ENCODE measurements around the gene MCTP1.

The MCTP1 gene

DNA sequence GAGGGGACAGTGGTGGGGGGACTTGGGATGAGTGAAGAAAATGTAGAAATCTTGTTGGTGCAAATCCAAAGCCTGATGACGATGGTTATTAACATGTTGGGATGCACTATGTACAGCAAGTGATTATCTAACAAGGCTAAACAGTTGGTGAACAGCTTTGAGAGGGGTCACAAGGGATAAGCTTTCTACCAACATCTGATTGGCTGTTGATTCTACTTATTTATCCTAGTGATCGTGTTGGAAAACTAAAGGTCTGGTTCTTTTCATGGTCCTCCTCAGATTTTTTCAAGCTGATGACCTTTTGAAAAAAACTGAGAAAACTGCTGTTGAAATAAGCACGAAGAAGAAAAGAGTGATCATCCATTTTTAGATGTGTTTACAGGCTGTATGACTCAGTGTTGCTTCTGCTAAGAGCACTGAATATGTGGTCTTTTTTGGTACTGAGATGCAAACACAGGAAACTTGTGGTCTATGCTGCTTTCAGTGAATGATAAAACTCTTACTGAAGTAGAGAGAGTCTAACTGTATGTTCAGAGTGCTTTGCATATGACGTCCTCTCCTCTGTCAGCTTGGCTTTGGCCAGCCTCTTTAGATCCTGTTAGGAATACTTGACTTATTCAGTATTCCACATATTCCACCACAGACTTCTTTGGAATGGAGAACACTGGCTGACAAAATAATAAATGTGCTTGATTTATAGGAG lies 491.6 kb downstream of the MCTP1 start:
- DNase-seq: no peak

DNA sequence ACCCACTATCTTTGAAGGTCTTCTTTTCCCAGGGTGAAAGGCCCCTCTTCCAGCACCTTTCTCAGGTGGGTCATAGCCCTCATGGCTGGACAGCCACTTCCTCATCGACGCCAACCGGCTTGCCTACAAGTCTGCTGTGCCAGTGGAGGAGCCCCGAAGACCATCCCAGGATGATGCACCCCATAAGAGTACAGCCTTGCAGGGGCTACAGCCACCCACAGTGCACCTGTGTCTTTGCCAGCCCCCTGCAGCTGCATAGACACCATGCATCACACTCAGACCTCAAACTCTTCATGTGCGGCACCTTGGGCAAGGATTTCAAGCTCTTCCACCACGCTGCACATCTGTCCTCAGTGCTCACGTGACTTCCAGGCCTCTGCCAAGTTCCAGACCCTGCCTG lies 493.1 kb downstream of the MCTP1 start:
- DNase-seq: no peak

DNA sequence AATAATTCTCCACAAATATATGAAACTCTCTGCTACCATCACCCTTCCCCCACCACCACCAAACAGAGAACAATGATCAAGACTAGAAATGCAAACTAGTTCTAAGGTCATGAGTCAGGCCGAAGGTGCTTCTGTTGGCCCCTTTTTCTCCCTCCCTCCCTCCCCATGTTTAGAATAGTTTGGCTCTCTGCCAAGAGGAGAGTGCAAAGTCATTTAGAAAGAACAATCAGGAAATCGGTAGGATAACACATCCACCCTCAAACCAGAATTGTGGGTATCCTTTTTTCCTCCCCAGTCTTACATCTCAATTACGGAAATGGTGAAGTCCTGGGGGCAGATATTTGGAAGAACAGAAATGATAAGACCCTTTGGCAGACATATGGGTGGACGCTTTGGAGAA lies 496.4 kb downstream of the MCTP1 start:
- no peak for DNase-seq

DNA sequence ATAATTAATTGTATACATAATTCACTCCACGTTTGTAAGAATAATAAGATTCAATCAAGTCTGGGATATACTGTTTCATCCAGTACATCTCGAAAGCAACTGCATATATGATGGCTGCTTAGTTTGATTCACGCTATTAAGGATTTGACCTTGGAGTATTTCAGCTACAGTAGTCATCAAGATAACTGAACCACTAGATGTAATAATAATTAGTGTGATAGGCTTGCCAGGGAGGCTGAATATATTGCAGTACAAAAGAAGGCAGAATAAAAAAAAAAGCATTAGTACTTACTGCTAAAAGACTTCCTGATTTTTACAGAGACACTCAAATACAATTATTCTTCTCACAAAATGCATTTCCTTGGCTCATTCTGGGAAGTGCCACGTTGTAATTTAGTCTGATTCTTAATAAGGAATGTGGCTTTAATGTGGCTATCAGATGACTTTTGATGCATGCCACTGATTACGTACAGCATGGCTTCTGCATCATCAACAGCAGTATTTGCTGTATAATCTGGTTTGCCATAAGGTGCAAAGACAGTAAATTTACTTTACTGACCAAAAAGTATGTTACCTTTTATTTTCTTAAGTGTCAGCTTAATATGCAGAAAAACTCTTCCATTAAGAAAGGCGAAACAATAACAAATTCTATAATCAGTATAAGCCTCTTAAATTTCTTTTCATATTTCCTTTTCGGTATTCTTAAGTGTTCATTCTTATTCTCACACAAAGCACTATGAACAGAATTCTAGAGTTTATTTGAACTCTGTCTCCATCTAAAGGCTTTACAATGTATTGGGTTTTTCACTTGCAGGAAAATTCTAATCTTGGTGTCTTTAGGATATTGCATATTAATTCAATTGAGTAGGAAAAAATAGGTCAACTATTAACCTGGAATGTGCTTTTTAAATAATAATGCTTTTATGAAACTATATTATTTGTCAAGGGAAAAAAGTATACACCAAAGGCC lies 500.1 kb downstream of the MCTP1 start:
- no peak for DNase-seq

DNA sequence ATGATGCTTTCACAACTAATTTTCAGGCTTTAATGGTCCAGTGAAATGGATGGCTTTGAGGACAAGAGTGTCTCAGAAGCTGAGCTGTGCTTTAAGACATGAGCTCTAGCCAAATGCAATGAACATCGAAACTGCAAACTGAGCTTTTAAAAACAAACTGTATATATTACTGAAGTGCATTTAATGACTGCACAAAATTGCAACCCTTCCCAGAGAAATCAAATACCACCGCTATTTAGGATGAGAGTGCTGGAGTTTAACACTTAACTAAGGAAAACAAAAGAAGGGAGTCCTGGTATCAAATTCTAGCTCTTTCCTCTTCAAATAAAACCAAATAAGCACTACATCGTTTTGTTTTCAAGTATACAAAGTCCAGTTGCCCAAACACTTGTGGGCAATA lies 502.5 kb downstream of the MCTP1 start:
- no peak for DNase-seq

DNA sequence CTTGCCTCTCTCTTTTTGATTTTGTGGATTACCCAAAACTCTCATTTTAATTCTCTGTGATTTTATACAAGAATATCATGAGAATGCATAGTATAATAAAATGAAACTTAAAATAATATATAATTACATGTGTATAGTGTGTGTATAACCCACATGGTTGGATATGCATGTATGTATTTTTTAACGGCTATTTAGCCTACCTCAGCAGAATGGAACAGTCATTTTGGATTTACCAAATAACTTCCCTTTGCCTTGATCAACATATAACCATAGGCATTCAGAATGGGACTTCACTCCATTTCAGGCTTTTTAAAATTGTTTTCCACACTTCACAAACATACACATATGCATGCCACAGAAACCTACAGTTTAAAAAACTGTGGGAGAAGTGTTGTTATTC lies 505.2 kb downstream of the MCTP1 start:
- no peak for DNase-seq

DNA sequence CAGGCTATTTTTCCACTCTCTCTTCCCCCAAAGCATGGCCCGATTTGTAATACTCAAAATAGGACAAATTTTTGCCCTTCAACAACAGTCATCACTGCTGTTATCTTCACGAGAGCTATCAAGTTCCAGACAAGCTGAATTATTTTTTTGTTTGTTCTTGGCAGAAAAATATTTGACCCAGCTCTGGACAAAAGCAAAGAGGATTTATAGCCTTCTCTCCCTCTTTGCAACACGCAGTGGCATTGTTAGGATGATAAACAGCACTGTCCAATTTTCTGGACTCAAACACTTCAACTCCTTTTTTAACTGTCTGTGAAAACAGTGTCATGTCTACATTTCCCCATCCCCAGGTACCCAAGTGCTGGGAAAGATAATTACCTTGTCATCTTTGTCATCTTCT lies 506.2 kb downstream of the MCTP1 start:
- DNase-seq: peak; percentile 30 to 36

DNA sequence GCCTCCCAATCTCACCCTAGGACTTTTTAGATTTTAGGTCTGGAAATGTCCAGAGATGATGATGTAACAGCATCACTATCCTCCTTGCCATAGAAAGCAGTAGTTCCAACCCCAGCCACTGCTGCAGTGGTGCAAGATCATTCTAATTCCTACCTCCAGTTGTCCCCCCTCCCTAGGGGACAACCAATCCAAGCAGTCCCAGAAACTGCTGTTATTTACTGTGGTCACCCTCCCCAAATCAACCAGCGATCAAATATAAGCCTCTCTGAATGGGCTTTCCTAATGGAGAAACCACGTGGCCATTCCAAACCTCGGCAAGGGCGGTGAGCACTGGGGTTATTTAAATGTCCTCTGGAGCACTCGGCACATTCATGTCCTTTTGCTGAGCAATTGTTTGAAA lies 506.6 kb downstream of the MCTP1 start:
- peak; percentile 22 to 36 for DNase-seq

DNA sequence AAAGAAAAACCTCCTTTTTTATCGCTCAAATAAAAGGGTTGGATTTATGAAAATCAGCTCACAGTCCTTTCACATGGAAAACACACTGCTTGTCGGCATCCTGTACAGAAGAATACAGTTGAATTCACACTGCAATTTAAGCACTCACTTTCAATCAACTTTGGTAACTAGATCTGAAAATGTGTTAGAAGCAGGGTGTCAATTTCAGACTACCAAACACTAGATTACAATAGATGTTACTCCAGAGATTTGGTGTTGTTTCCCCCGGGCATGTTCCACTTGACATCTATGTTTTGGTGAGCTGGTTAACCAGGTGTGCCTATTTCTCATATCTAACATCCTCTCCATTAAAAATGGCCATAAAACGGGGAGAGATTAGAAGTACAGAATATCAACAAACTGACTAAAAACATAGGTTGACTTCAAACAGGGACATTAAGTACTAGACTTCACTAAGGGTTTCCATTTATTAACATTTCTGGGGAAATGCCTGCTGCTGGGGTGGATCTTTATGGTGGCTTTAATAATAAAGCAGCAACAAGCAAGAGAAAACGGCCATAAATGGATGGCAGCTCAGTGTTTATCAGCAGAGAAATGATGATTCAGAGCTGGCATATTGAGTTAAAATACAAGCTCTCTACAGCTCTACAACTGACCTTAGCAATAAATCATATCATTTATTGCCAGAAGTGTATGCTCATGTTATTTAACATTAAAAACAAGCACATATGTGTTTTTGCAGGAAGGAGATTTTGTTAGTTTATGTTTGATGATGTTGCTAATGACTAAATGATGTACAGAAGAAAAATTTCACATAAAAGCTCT lies 507.6 kb downstream of the MCTP1 start:
- DNase-seq: no peak

DNA sequence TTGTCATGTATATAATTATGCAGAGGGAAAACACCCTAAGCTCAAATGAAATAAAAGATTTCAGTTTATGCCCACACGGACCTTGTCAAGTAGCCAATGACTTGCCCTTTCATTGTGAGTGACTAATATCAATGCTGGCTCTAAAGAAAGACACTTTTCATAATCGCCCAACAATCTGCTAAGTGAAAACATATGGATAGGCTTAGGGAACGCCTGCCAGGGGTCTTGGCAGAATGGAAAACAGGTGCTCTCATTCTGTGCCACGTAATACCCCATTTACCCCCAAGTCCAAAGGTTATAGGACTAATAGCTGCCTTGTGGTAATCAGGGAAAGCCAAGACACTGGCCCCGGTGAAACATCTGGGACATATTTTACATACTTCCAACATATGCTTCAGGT lies 508.7 kb downstream of the MCTP1 start:
- no peak for DNase-seq

DNA sequence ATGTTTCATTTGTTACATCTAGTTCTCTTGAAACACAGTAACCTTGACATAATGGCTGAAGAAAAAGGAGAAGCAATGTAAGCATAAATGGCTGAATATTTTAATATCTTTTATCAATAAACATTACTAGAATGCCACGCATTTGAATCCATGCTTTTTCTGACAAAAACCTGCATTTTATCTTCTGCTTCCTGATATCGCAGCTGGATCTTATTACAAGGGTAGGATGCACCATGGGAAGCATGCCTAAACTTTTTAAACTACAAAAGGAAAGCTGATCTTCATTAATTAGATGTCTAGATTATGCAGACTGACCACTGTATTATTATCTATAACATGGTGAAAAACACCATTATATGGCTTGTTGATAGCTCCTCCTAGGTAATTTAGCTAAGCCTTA lies 509.8 kb downstream of the MCTP1 start:
- DNase-seq: no peak

DNA sequence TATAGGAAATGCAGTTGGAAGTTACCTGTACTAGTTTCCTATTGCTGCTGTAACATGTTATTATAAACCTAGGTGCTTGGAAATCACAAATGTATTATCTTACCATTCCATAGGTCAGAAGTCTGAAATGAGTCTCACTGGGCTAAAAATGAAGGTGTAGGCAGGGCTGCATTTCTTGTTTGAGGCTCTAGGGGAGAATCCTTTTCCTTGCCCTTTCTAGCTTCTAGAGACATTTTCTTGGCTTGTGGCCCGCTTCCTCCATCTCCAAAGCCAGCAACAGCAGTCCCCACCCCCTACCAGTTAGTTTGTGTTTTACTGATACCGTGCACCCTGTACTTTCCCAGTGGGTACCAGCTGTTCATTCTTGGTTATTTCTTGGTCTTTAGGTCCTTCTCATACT lies 513.2 kb downstream of the MCTP1 start:
- no peak for DNase-seq

DNA sequence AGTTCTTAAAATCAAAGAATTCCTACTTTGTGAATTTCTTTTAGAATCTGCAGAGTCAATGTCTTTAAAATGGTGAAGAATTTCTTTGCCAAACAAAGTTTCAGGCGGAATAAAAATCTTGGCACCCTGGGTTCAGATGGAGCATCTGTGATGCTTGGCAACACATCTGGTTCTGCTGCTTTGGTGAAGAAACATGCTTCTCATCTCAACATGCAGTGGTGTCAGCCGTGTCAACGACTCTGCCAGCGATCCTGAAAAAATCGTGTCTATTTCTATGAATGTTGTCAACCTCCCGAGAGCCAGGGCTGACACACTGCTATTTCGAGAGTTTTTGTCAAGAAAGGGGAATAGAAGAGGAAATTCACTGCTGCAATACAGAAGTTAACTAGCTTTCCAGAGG lies 514.9 kb downstream of the MCTP1 start:
- DNase-seq: no peak

DNA sequence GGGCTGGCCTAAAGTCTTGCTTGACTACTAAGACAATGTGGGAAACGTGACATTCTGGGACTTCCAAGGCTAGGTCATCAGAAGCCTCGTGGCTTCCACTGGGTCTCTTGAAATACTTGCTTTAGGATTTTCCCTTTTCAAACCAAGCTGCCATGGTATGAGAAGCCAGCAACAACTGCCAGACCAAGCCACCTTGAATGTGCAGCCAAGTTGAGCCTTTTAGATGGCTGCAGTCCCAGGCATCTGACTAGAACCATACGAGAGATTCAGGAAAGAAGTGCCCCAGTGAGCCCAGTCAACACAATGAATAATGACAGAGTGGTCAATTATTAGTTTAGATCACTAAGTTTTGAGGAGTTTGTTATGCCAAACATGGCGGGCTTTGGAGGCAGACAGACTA lies 523.1 kb downstream of the MCTP1 start:
- no peak for DNase-seq

DNA sequence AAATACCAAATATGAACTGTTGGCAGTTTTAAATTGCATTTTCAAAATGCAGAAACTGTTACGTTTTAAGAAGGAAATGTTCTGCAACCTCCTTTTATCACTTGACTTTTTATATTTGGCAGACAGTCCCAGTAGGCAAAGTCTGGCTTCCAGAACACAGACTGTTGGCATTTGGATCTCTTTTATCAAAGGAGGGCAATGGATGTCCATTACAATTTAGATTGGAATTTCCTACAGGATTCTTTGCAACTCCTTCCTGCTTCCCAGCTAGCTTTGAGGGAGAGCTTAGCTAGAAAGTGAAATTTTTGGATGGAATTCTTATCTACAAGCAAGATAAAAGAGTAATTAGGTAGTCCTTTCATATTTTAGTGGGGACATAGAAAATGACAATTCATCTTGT lies 523.8 kb downstream of the MCTP1 start:
- no peak for DNase-seq

DNA sequence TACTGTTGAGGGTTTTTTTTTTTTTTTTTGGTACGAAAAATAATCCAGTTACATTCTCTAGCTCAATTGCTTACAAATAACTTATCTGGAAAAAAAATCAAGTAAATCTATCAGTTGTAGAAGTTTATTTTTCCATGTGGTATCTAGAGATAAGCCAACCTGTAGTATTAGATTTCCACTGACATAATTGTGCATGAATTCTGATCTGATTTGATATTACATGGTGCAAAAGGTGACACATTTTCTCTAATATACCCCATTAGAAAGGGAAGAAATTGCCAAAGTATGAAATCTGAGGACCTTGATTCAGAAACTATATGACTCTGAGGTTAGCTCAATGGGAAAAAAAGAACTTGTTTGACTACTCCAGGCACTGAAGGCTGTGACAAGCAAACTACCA lies 524.9 kb downstream of the MCTP1 start:
- DNase-seq: no peak

DNA sequence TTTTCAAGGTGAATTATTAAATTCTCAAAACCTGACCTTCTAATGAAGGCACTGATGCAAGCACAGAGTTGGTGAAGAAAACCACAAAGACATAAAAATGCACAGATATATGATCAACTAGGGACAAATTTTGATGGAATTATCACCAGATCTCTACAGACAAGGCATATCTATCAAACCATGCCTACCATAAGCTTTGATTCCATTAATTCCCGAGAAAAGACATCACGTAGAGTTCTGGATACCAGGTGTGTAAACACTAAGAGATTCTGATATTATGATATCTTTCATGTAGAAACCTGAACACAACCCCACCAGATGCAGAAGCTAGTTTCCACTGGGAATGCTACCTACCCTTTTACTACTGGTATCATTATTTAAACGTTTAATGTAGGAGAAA lies 525.9 kb downstream of the MCTP1 start:
- no peak for DNase-seq

DNA sequence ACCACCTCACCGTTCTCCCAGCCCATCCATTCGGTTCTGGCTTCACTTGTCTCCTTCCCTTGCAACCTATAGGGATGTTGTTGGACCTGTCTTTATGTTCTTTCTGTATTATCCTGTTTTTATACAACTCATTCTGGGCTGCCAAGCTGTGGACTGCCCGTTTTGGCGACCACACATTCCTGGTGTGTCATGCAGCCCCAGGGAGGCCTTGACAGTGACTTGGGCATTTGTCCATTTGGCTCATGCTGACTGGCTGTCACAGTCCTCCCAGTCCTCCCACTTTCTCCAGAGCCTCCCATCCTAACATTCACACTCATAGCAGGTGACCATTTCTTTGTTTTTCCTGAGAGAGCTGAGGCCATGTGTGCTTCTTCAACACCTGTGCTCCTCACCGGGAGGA lies 530.1 kb downstream of the MCTP1 start:
- DNase-seq: no peak

DNA sequence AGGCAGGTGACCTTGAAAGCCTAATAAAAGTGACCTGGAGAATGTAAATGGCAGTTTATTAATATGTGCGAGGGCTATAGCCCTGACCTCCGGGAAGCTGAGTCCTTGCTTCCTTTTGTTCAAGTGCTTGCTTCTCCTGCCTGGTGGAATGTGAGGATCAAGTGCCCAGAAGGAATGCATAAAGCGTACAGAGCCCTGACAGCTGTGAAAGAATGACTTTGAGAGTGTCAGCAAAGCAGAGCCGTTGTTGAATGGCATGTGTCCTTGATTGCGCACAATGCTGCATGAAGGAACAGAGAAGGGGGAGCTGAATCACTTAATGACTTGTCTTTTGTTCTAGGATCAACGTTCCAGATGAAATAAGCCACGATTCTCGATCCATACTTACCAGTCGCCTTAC lies 533.4 kb downstream of the MCTP1 start:
- no peak for DNase-seq

DNA sequence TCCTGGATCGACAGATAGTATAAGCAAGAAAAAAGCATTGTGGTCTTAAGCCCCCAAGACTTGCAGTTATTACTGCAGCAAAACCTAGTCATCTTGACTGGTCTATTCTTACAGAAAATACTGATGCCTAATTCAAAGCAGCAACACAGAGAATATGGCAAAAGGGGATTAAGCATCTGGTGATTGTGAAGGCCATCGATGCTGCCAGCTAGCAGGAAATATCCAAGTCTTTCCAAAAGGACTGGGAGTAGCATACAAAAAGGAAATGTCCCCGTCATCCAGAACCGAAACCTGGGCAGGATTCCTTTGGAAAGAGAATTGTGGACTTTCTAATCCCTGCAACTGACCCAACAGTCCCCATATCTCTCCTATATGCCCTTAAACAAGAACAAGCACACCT lies 534.2 kb downstream of the MCTP1 start:
- DNase-seq: no peak

DNA sequence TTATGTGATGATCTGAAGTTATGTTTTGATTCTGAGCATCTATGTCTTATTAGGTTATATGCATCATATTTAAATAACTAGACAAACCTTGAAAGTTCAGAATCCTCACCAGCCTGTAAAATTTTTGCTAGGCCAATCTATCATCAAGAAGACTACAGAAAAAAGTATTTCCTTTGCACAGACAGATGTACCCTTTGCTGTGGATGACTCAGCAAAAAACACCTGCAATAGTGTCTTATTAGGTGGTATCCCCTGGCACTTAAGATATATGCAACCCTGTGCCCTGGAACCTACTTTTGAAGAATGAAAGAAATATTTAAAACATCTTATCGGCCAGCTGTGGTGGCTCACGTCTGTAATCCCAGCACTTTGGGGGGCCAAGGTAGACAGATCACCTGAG lies 535.9 kb downstream of the MCTP1 start:
- DNase-seq: no peak

DNA sequence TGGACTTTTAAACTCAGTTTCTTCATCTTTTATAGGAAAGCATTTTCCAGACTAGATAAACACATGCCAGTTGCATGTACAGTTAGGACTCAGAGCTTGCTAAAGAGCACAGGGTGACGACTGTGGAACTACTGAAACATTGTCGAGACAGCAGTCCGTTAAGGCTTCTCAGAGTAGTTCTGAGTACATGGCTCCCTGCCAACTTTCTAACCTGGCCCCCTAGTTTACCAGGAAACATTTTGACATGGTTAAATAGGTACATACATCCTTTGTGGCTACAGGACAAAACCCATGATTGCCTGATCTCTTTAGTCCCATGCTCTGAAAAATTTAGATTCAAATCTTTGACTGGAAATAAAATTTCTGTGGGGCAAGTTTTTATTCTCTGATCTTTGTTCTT lies 536.7 kb downstream of the MCTP1 start:
- no peak for DNase-seq

DNA sequence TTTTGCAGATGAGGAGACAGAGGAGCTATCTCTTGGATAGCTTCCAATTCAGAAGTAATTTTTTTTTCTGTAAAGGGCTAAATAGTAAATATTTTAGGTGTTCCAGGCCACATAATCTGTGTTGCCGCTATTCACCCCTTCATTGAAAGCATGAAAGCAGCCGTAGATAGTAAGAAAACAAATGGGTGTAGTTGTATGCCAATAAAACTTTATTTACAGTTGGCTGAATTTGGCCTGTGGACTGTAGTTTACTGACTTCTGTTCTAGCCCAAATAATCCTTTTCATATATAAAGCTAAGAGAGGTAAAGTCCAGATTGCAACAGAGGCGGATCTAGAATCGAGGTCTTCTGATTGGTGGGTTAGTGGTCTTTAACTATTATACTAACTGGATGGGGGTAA lies 537.5 kb downstream of the MCTP1 start:
- no peak for DNase-seq

DNA sequence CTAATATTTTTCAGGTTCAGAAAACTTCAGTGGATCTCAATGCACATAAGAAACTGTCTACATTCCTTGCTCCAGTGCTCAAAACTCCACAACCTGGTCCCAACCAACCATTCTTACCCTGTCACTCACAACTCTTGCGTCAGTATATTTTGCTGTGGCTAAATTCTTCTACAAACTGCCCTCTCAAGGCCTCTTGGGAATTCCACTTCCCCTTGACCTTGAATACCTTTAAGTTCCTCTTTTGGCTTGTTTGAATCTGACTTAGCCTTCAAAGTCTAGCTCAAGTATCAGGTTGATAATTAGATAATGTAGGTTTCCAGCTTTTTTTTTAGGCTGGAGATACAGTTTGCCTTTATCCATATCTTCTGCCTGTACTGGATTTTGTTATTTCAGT lies 538.2 kb downstream of the MCTP1 start:
- DNase-seq: no peak
